ENCODE data around the gene BOD1L1.

The BOD1L1 gene

GRCh38 chr4:13627606-13628311, at the start of gene BOD1L1:
Gene BOD1L1 (minus strand): TSS chr4:13627725. CDS start chr4:13627587, 138 bp downstream.
- DNase-seq (ENCODE audit: low spot score), result peak; percentile 79

GRCh38 chr4:13674971-13675370, 47.4 kb upstream of the BOD1L1 start:
- DNase-seq (ENCODE audit: low spot score), result no peak

- no peak for DNase-seq (ENCODE audit: low spot score)
Measured at GRCh38 chr4:13673167-13673566, 45.6 kb upstream of the BOD1L1 start.

GRCh38 chr4:13670456-13671160, 43.1 kb upstream of the BOD1L1 start:
- no peak for DNase-seq (ENCODE audit: low spot score)

GRCh38 chr4:13665701-13666660, 38.5 kb upstream of the BOD1L1 start:
- no peak for DNase-seq (ENCODE audit: low spot score)

- DNase-seq (ENCODE audit: low spot score), result no peak
Measured at GRCh38 chr4:13659341-13660070, 32.0 kb upstream of the BOD1L1 start.

- peak; percentile 48 for DNase-seq (ENCODE audit: low spot score)
Measured at GRCh38 chr4:13656569-13657405, 29.3 kb upstream of the BOD1L1 start.

- DNase-seq (ENCODE audit: low spot score), result peak; percentile 72
Measured at GRCh38 chr4:13654162-13654797, 26.8 kb upstream of the BOD1L1 start.

GRCh38 chr4:13653766-13654161, 26.2 kb upstream of the BOD1L1 start:
- no peak for DNase-seq (ENCODE audit: low spot score)

GRCh38 chr4:13647031-13647430, 19.5 kb upstream of the BOD1L1 start:
- no peak for DNase-seq (ENCODE audit: low spot score)

GRCh38 chr4:13645075-13645474, 17.6 kb upstream of the BOD1L1 start:
- no peak for DNase-seq (ENCODE audit: low spot score)

GRCh38 chr4:13642170-13642950, 14.8 kb upstream of the BOD1L1 start:
- no peak for DNase-seq (ENCODE audit: low spot score)

GRCh38 chr4:13641084-13641483, 13.6 kb upstream of the BOD1L1 start:
- no peak for DNase-seq (ENCODE audit: low spot score)

GRCh38 chr4:13640149-13640940, 12.8 kb upstream of the BOD1L1 start:
- no peak for DNase-seq (ENCODE audit: low spot score)

- DNase-seq (ENCODE audit: low spot score), result no peak
Measured at GRCh38 chr4:13635286-13635799, 7.8 kb upstream of the BOD1L1 start.

- no peak for DNase-seq (ENCODE audit: low spot score)
Measured at GRCh38 chr4:13633671-13634070, 6.1 kb upstream of the BOD1L1 start.

- DNase-seq (ENCODE audit: low spot score), result no peak
Measured at GRCh38 chr4:13627178-13627605, 333 bp downstream of the BOD1L1 start.

GRCh38 chr4:13626492-13627177, 890 bp downstream of the BOD1L1 start:
- no peak for DNase-seq (ENCODE audit: low spot score)

All from CD4-positive, alpha-beta T cell treated with Interleukin-6 at 100 ng/mL for 8 hours (primary cell).